BLaER1 (cell line): ENCODE measurements around the gene RAD23A.
"Not testable (repeated sequence)": the region's sequence is repeated elsewhere in the genome, so short reads cannot be mapped to it uniquely, and the experiment has no call there.

Experiments used
- H3K27ac ChIP-seq: shearing (Covaris generic); formaldehyde crosslinking; 2 replicates; pipeline ENCODE4 v1.8.1; 2022
- H3K27me3 ChIP-seq: shearing (Covaris generic); formaldehyde crosslinking; 2 replicates; pipeline ENCODE4 v1.8.1; 2022
- H3K36me3 ChIP-seq: shearing (Covaris generic); formaldehyde crosslinking; 2 replicates; pipeline ENCODE4 v1.8.1; 2022
- H3K4me1 ChIP-seq: shearing (Covaris generic); formaldehyde crosslinking; 2 replicates; pipeline ENCODE4 v1.8.1; 2022
- H3K4me2 ChIP-seq: shearing (Covaris generic); formaldehyde crosslinking; 2 replicates; pipeline ENCODE4 v1.8.1; 2022
- H3K4me3 ChIP-seq: shearing (Covaris generic); formaldehyde crosslinking; 2 replicates; pipeline ENCODE4 v1.8.1; 2022
- H3K9ac ChIP-seq: shearing (Covaris generic); formaldehyde crosslinking; 2 replicates; pipeline ENCODE4 v1.8.1; 2022
- H3K9me3 ChIP-seq: shearing (Covaris generic); formaldehyde crosslinking; 2 replicates; pipeline ENCODE4 v1.8.1; 2022
- H4K20me1 ChIP-seq: shearing (Covaris generic); formaldehyde crosslinking; 2 replicates; pipeline ENCODE4 v1.8.1; 2022
- Cebpa-rat ChIP-seq: shearing (Covaris generic); IDR thresholded peaks from 2 replicates; pipeline ENCODE4 v1.8.1; 2022

RAD23A gene

DNA sequence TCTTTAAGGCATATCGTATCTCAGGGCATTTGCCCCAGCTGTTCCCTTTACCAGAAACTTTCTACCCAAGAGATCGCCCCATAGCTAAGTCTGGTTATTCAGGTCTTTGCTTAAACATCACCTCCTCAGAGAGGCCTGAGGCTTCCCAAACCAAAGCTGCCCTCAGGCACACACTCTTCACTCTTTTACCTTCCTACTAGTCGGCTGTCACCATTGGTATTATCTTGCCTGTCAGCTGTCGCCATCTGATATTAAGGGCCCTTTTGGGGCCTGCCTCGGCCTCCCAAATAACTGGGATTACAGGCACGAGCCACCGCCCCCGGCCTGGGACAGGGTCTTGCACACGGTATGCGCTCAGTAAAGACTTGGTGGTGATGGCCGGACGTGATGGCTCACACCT lies 10.3 kb downstream of the RAD23A start:
- peaks cover 50% of the 10 kb centered on the region for H3K4me1 ChIP-seq
- peak overlapping the region; percentile 93 for H3K9ac ChIP-seq
- H3K27me3 ChIP-seq = no peaks in the 10 kb centered on the region
- no peak for TF ChIP-seq Cebpa-rat
- H3K36me3 ChIP-seq = peaks cover 45% of the 10 kb centered on the region
- peak overlapping the region; percentile 80 for H3K4me3 ChIP-seq
- H4K20me1 ChIP-seq = peaks cover 54% of the 10 kb centered on the region
- peak overlapping the region; percentile 94 for H3K27ac ChIP-seq
- H3K4me2 ChIP-seq = peak overlapping the region; percentile 89
- no peaks in the 10 kb centered on the region for H3K9me3 ChIP-seq

DNA sequence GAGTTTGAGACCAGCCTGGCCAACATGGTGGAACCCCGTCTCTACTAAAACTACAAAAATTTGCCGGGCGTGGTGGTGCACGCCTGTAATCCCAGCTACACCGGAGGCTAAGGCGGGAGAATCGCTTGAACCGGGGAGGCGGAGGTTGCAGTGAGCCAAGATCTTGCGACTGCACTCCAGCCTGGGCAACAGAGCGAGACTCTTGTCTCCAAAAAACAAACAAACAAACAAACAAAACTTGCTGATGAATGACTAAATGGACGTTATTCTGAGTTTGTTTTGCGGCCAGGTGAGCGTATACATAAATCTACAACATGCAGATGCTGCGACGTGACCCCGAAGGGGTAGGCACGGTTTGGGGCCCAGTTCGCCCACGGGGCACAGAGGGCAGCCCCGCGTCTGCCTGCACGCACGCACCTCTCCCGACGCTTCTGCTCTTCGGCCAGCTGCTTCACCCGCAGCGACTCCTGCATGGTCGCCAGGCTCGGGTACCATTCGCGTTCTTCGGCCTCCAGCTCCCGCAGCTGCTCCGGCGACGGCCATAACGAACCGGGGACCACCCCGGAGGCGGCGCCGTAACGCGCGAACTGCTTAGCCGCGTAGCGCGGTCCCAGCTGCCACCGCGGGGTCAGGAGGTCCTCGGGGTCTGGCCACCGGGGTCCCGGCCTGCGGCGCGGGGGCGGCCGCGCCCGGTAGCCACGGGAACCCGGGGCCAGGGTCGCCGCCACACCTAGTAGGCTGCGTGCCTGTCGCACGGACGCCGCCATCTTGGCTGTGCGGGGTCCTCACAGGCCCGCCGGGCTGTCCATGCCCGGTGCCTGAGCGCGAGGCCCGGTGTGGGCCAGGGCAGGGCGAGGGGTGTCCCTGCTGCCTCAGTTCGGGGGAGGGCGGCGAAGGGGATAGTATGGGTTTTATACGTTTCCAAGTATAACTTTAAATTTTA lies 11.1 kb downstream of the RAD23A start, which contains the start of gene GADD45GIP1:
GADD45GIP1 (minus strand) TSS at position 778 of the 943 bp plus-strand sequence; CDS start at position 767, 11 bp downstream.
- Histone ChIP-seq H3K9ac (peak within 1 kb of the TSS; percentile 93), H3K27ac (peak within 1 kb of the TSS; percentile 94), H3K9me3 (no peaks in the 10 kb centered on the region), H3K4me2 (peak within 1 kb of the TSS; percentile 89), H3K27me3 (no peaks in the 10 kb centered on the region), H4K20me1 (peaks cover 47% of the 10 kb centered on the region), H3K4me3 (peak within 1 kb of the TSS; percentile 80), H3K36me3 (peaks cover 38% of the 10 kb centered on the region), H3K4me1 (peaks cover 50% of the 10 kb centered on the region)
- no peak for TF ChIP-seq Cebpa-rat

DNA sequence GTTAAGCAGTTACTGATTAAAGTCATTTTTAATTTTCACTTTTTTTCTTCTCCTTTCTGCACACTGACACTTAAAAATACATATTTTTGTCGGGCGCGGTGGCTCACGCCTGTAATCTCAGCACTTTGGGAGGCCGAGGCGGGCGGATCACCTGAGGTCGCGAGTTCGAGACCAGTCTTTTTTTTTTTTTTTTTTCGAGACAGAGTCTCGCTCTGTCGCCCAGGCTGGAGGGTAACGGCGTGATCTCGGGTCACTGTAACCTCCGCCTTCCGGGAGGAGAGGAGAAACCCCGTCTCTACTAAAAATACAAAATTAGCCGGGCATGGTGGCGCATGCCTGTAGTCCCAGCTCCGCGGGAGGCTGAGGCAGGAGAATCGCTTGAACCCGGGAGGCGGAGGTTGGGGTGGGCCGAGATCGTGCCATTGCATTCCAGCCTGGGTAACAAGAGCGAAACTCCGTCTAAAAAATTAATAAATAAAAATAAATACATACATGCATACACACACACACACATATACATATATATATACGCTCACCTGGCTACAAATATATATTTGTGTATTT lies 11.8 kb downstream of the RAD23A start:
- not testable (repeated sequence) for H3K27me3 ChIP-seq, H3K9me3 ChIP-seq
- Histone ChIP-seq H3K4me1 (peaks cover 46% of the 10 kb centered on the region), H3K9ac (peak overlapping the region; percentile 93), H4K20me1 (peaks cover 40% of the 10 kb centered on the region), H3K4me2 (peak overlapping the region; percentile 89), H3K27ac (peak overlapping the region; percentile 94), H3K4me3 (peak overlapping the region; percentile 80), H3K36me3 (peaks cover 30% of the 10 kb centered on the region)

DNA sequence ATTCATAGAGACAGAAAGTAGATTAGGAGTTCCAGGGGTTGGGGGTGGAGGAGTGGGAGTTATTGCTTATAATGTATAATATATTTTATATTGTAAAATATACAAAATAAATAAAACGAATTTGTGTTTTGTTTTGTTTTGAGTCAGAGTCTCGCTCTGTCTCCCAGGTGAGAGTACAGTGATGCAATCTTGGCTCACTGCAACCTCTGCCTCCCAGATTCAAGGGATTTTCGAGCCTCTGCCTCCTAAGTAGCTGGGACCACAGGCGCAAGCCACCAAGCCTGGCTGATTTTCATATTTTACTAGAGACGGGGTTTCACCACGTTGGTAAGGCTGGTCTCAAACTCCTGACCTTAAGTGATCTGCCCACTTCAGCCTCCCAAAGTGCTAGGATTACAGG lies 13.8 kb downstream of the RAD23A start:
- Histone ChIP-seq H3K27me3 (no peaks in the 10 kb centered on the region), H3K4me1 (peaks cover 27% of the 10 kb centered on the region), H3K4me2 (no peak overlapping the region)

DNA sequence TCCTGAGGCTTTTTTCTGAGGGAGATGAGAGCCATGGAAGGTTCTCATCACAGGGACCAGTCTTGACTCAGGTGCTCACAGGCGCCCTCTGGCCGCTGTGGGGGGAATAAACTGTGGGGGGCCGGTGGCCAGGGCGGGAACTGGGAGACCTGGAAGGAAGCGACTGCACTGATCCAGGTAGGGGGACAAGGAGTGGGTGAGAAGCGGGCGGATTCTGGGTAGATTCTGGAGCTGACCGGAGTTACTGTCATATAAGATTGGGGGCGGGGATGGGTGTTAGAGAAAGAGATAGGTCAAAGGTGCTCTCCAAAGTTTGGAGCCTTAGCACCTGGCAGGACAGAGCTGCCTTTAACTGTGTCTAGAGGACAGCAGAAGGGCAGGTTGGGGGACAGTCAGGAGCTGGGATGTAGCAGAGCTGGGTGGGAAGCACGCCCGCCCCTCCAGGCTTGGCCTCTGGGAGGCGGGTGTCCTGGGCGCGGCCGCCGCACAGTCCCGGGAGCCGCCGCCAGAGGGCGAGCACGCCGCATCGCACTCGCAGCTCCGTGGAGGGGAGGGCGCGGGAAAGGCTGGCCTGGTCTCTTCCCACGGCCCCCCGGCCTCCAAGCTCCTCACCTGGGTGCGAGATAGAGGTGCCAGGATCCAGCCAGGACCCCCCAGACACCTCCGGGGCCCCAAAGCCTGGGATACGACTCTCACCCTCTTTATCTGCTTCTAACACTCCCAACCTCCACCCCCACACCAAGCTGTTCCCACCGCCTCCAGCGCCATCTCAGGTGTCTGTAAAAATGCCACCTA lies 19.6 kb downstream of the RAD23A start:
- Histone ChIP-seq H3K9me3 (no peaks in the 10 kb centered on the region), H3K4me2 (peak overlapping the region; percentile 91), H4K20me1 (no peaks in the 10 kb centered on the region), H3K27me3 (no peaks in the 10 kb centered on the region), H3K36me3 (no peaks in the 10 kb centered on the region), H3K9ac (peak overlapping the region; percentile 65), H3K27ac (peak overlapping the region; percentile 61; the same call in 1 of the 2 replicates), H3K4me3 (peak overlapping the region; percentile 63), H3K4me1 (peaks cover 16% of the 10 kb centered on the region)
- no peak for TF ChIP-seq Cebpa-rat

More for the DNA sequence above, 13.8 kb downstream of the RAD23A start:
- no peak for TF ChIP-seq Cebpa-rat
- H3K36me3 ChIP-seq = peaks cover 10% of the 10 kb centered on the region
- peaks cover 20% of the 10 kb centered on the region for H4K20me1 ChIP-seq
- H3K9me3 ChIP-seq = no peaks in the 10 kb centered on the region
- no peak overlapping the region for H3K9ac ChIP-seq
- no peak overlapping the region for H3K27ac ChIP-seq
- no peak overlapping the region for H3K4me3 ChIP-seq

DNA sequence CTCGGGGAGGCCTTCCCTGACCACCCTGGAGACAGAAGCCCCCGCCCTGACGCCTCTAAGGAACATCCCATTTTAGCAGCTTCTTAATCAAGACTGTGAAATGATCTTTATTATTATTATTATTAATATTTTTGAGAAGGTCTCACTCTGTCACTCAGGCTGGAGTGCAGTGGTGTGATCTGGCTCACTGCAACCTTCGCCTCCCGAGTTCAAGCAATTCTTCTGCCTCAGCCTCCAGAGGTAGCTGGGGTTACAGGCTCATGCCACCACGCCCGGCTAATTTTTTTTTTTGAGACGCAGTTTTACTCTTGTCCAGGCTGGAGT lies 20.1 kb downstream of the RAD23A start:
- Histone ChIP-seq H3K4me1 (peaks cover 16% of the 10 kb centered on the region), H3K4me3 (peak overlapping the region; percentile 63; the same call in 1 of the 2 replicates), H3K9me3 (no peaks in the 10 kb centered on the region), H3K27me3 (no peaks in the 10 kb centered on the region), H3K9ac (peak overlapping the region; percentile 65; the same call in 1 of the 2 replicates), H3K27ac (no peak overlapping the region; the same call in 1 of the 2 replicates), H3K4me2 (peak overlapping the region; percentile 91), H4K20me1 (no peaks in the 10 kb centered on the region), H3K36me3 (no peaks in the 10 kb centered on the region)
- TF ChIP-seq Cebpa-rat = no peak

DNA sequence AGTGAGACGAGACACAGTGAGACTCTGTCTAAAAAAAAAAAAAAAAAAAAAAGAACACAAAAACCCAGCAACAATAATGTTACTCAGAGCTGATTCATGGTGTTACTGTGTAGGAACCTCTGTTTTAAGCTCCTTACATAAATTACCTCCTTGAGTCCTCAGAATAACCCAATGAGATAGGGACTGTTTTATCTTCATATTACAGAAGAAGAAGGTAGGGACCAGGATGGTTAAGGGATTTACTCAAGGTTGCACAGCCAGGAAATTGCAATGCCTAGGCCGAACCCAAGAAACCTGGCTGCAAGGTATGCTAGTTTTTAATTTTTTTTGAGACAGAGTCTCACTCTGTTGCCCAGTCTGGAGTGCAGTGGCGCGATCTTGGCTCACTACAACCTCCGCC lies 22.2 kb downstream of the RAD23A start:
- Histone ChIP-seq H3K9me3 (no peaks in the 10 kb centered on the region), H3K4me1 (peaks cover 16% of the 10 kb centered on the region), H3K4me2 (no peak overlapping the region), H3K4me3 (no peak overlapping the region), H4K20me1 (no peaks in the 10 kb centered on the region), H3K36me3 (no peaks in the 10 kb centered on the region), H3K27ac (no peak overlapping the region), H3K27me3 (no peaks in the 10 kb centered on the region), H3K9ac (no peak overlapping the region)
- TF ChIP-seq Cebpa-rat = no peak

DNA sequence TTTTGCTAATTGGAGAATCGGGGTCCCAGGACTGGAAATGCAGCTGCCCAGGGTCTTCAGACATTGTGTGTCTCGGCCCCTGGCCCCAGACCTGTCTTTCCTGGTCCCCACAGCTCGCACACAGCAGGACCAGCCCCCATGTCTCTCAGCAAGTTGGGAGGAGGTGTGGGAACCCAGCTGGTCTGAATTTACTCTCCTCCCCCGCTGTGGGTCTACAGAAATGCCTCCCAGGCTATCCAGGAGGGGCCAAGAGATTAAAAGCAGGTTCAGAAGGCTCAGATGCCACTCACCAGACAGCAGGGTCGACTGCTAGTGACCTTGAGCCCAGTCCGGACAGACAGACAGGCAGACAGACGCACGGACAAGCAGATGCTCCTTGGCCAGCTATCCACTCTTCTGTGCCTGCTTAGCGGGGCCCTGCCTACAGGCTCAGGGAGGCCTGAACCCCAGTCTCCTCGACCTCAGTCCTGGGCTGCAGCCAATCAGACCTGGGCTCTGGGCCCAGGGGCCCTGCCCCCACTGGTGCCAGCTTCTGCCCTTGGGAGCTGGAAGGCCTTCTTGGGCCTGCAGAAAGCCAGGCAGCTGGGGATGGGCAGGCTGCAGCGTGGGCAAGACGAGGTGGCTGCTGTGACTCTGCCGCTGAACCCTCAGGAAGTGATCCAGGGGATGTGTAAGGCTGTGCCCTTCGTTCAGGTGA lies 23.8 kb downstream of the RAD23A start, which contains the start of gene DAND5:
DAND5 (plus strand) TSS at position 285 of the 697 bp plus-strand sequence; CDS start at position 370, 85 bp downstream.
- H3K27me3 ChIP-seq = no peaks in the 10 kb centered on the region
- no peaks in the 10 kb centered on the region for H3K36me3 ChIP-seq
- H3K9ac ChIP-seq = no peak within 1 kb of the TSS; the same call in 1 of the 2 replicates
- TF ChIP-seq Cebpa-rat = no peak
- H3K4me2 ChIP-seq = no peak within 1 kb of the TSS
- H3K4me3 ChIP-seq = no peak within 1 kb of the TSS
- no peaks in the 10 kb centered on the region for H4K20me1 ChIP-seq
- peak within 1 kb of the TSS; percentile 44; the same call in 1 of the 2 replicates for H3K27ac ChIP-seq
- H3K9me3 ChIP-seq = no peaks in the 10 kb centered on the region
- H3K4me1 ChIP-seq = peaks cover 30% of the 10 kb centered on the region
